ENCODE data around the gene CXCL12.

CXCL12 gene

GRCh38 chr10:44391981-44392380 is 7.1 kb upstream of the CXCL12 start:
- Histone ChIP-seq H3K27me3 (replicated peaks; ENCODE audit: control insufficient read depth, insufficient read depth, low read length) (peaks cover 23% of the 10 kb centered on the region), H3K9me3 (ENCODE audit: control insufficient read depth, low read length) (no peaks in the 10 kb centered on the region), H3K4me1 (ENCODE audit: control insufficient read depth, insufficient read depth, low read length) (peaks cover 18% of the 10 kb centered on the region), H3K4me3 (ENCODE audit: low read length) (no peak overlapping the region), H3K36me3 (ENCODE audit: control insufficient read depth, insufficient read depth, low read length, severe bottlenecking) (no peaks in the 10 kb centered on the region), H3K9ac (ENCODE audit: low read length) (no peak overlapping the region)
- no peak for DNase-seq (ENCODE audit: low read depth)

GRCh38 chr10:44390585-44391072 is 5.7 kb upstream of the CXCL12 start:
- H3K9me3 ChIP-seq (ENCODE audit: control insufficient read depth, low read length), result no peaks in the 10 kb centered on the region
- no peak overlapping the region for H3K4me3 ChIP-seq (ENCODE audit: low read length)
- H3K27me3 ChIP-seq (replicated peaks; ENCODE audit: control insufficient read depth, insufficient read depth, low read length), result peaks cover 12% of the 10 kb centered on the region
- H3K9ac ChIP-seq (ENCODE audit: low read length), result no peak overlapping the region
- peaks cover 18% of the 10 kb centered on the region for H3K4me1 ChIP-seq (ENCODE audit: control insufficient read depth, insufficient read depth, low read length)
- H3K36me3 ChIP-seq (ENCODE audit: control insufficient read depth, insufficient read depth, low read length, severe bottlenecking), result no peaks in the 10 kb centered on the region
- peak; percentile 72 for DNase-seq (ENCODE audit: low read depth)

GRCh38 chr10:44389556-44389955 is 4.7 kb upstream of the CXCL12 start:
- no peaks in the 10 kb centered on the region for H3K9me3 ChIP-seq (ENCODE audit: control insufficient read depth, low read length)
- no peak overlapping the region for H3K4me3 ChIP-seq (ENCODE audit: low read length)
- H3K4me1 ChIP-seq (ENCODE audit: control insufficient read depth, insufficient read depth, low read length), result peaks cover 18% of the 10 kb centered on the region
- peaks cover 6% of the 10 kb centered on the region for H3K27me3 ChIP-seq (replicated peaks; ENCODE audit: control insufficient read depth, insufficient read depth, low read length)
- H3K36me3 ChIP-seq (ENCODE audit: control insufficient read depth, insufficient read depth, low read length, severe bottlenecking), result no peaks in the 10 kb centered on the region
- no peak for DNase-seq (ENCODE audit: low read depth)
- H3K9ac ChIP-seq (ENCODE audit: low read length), result no peak overlapping the region

- DNase-seq (ENCODE audit: low read depth), result no peak
- peaks cover 16% of the 10 kb centered on the region for H3K4me1 ChIP-seq (ENCODE audit: control insufficient read depth, insufficient read depth, low read length)
- no peaks in the 10 kb centered on the region for H3K9me3 ChIP-seq (ENCODE audit: control insufficient read depth, low read length)
- H3K9ac ChIP-seq (ENCODE audit: low read length), result no peak overlapping the region
- peaks cover 2% of the 10 kb centered on the region for H3K27me3 ChIP-seq (replicated peaks; ENCODE audit: control insufficient read depth, insufficient read depth, low read length)
- no peaks in the 10 kb centered on the region for H3K36me3 ChIP-seq (ENCODE audit: control insufficient read depth, insufficient read depth, low read length, severe bottlenecking)
- H3K4me3 ChIP-seq (ENCODE audit: low read length), result no peak overlapping the region
Observed at GRCh38 chr10:44389150-44389549, 4.3 kb upstream of the CXCL12 start.

- H3K4me3 ChIP-seq (ENCODE audit: low read length), result no peak overlapping the region
- no peak overlapping the region for H3K9ac ChIP-seq (ENCODE audit: low read length)
- no peak for DNase-seq (ENCODE audit: low read depth)
Observed at GRCh38 chr10:44388641-44389040, 3.7 kb upstream of the CXCL12 start.

GRCh38 chr10:44387853-44388251 is 3.0 kb upstream of the CXCL12 start:
- Histone ChIP-seq H3K4me3 (ENCODE audit: low read length) (no peak overlapping the region), H3K36me3 (ENCODE audit: control insufficient read depth, insufficient read depth, low read length, severe bottlenecking) (no peaks in the 10 kb centered on the region), H3K4me1 (ENCODE audit: control insufficient read depth, insufficient read depth, low read length) (peaks cover 24% of the 10 kb centered on the region), H3K9ac (ENCODE audit: low read length) (no peak overlapping the region), H3K9me3 (ENCODE audit: control insufficient read depth, low read length) (no peaks in the 10 kb centered on the region), H3K27me3 (replicated peaks; ENCODE audit: control insufficient read depth, insufficient read depth, low read length) (no peaks in the 10 kb centered on the region)
- DNase-seq (ENCODE audit: low read depth), result no peak

More at GRCh38 chr10:44388641-44389040, 3.7 kb upstream of the CXCL12 start:
- Histone ChIP-seq H3K27me3 (replicated peaks; ENCODE audit: control insufficient read depth, insufficient read depth, low read length) (no peaks in the 10 kb centered on the region), H3K9me3 (ENCODE audit: control insufficient read depth, low read length) (no peaks in the 10 kb centered on the region), H3K4me1 (ENCODE audit: control insufficient read depth, insufficient read depth, low read length) (peaks cover 16% of the 10 kb centered on the region), H3K36me3 (ENCODE audit: control insufficient read depth, insufficient read depth, low read length, severe bottlenecking) (no peaks in the 10 kb centered on the region)

- peaks cover 29% of the 10 kb centered on the region for H3K4me1 ChIP-seq (ENCODE audit: control insufficient read depth, insufficient read depth, low read length)
- H3K9me3 ChIP-seq (ENCODE audit: control insufficient read depth, low read length), result no peaks in the 10 kb centered on the region
- no peak overlapping the region for H3K4me3 ChIP-seq (ENCODE audit: low read length)
- no peaks in the 10 kb centered on the region for H3K36me3 ChIP-seq (ENCODE audit: control insufficient read depth, insufficient read depth, low read length, severe bottlenecking)
- H3K27me3 ChIP-seq (replicated peaks; ENCODE audit: control insufficient read depth, insufficient read depth, low read length), result no peaks in the 10 kb centered on the region
- peak overlapping the region; percentile 54 for H3K9ac ChIP-seq (ENCODE audit: low read length)
- DNase-seq (ENCODE audit: low read depth), result peak; percentile 89
Observed at GRCh38 chr10:44386546-44387052, 1.7 kb upstream of the CXCL12 start.

- Histone ChIP-seq H3K4me3 (ENCODE audit: low read length) (peak overlapping the region; percentile 69), H3K9ac (ENCODE audit: low read length) (peak overlapping the region; percentile 49), H3K27me3 (replicated peaks; ENCODE audit: control insufficient read depth, insufficient read depth, low read length) (no peaks in the 10 kb centered on the region), H3K9me3 (ENCODE audit: control insufficient read depth, low read length) (no peaks in the 10 kb centered on the region), H3K4me1 (ENCODE audit: control insufficient read depth, insufficient read depth, low read length) (peaks cover 27% of the 10 kb centered on the region), H3K36me3 (ENCODE audit: control insufficient read depth, insufficient read depth, low read length, severe bottlenecking) (no peaks in the 10 kb centered on the region)
- no peak for DNase-seq (ENCODE audit: low read depth)
Observed at GRCh38 chr10:44385696-44386441, 972 bp upstream of the CXCL12 start.

GRCh38 chr10:44384601-44385025 is 284 bp downstream of the CXCL12 start:
- peak overlapping the region; percentile 83 for H3K4me3 ChIP-seq (ENCODE audit: low read length)
- H3K9ac ChIP-seq (ENCODE audit: low read length), result peak overlapping the region; percentile 85
- peak; percentile 77 for DNase-seq (ENCODE audit: low read depth)
- no peaks in the 10 kb centered on the region for H3K27me3 ChIP-seq (replicated peaks; ENCODE audit: control insufficient read depth, insufficient read depth, low read length)
- peaks cover 24% of the 10 kb centered on the region for H3K4me1 ChIP-seq (ENCODE audit: control insufficient read depth, insufficient read depth, low read length)
- no peaks in the 10 kb centered on the region for H3K36me3 ChIP-seq (ENCODE audit: control insufficient read depth, insufficient read depth, low read length, severe bottlenecking)
- H3K9me3 ChIP-seq (ENCODE audit: control insufficient read depth, low read length), result no peaks in the 10 kb centered on the region

GRCh38 chr10:44383749-44384600 is 922 bp downstream of the CXCL12 start:
- Histone ChIP-seq H3K36me3 (ENCODE audit: control insufficient read depth, insufficient read depth, low read length, severe bottlenecking) (peaks cover 2% of the 10 kb centered on the region), H3K4me3 (ENCODE audit: low read length) (peak overlapping the region; percentile 83), H3K4me1 (ENCODE audit: control insufficient read depth, insufficient read depth, low read length) (peaks cover 20% of the 10 kb centered on the region), H3K9me3 (ENCODE audit: control insufficient read depth, low read length) (no peaks in the 10 kb centered on the region), H3K27me3 (replicated peaks; ENCODE audit: control insufficient read depth, insufficient read depth, low read length) (no peaks in the 10 kb centered on the region), H3K9ac (ENCODE audit: low read length) (peak overlapping the region; percentile 85)
- DNase-seq (ENCODE audit: low read depth), result peak; percentile 73
